CD4-positive, alpha-beta T cell treated with Interleukin-6 at 100 ng/mL for 8 hours (primary cell): Measurements from ENCODE around the gene SOD1.

ENCODE experiments used
- DNase-seq: peaks from one replicate; pipeline ENCODE4 v3.0.0-alpha.2; 2020; ENCODE audit warnings: mixed read lengths, low spot score

SOD1 gene

DNA sequence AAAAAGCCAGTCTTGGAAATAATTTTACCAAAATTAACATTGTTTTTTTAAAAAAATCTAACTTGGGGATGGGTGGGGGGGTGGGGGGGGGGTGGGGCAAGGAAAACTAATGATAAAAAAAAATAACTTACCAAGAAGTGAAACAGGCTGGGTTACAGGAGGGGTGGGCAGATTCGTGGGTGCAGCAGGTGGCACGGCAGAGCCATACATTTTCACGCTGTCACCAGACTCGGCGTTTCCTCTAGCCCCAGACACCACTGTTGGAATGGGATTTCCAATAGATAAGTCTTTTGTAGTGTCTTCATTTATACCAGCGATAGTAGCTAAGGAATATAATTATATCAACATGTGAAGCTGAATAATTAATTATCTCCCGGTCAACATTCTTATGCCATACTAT, 25.4 kb downstream of the SOD1 start:
- DNase-seq, result no peak

DNA sequence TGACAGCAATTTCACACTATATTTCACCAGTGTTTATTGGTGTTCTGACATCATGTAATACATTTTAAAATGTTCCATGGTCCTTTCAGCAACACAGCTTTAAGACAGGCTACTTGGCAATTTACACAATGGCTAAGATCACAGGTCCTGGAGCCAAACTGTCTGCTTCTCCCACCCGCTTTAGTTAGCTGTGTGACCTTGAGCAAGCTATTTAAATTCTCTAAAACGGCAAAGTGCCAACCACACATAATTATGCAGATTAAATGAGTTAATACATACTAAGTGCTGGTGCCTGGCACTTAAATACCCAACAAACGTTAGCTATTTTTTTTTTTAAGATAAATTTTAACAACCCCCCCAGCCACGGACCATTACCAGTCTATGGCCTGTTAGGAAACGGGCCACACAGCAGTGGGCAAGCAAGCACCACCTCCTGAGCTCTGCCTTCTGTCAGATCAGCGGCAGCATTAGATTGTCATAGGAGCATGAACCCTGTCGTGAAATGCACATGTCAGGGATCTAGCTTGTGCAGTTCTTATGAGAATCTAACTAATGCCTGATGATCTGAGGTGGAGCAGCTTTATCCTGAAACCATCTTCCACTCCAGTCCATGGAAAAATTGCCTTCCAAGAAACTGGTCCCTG, 26.9 kb downstream of the SOD1 start:
- DNase-seq, result no peak

DNA sequence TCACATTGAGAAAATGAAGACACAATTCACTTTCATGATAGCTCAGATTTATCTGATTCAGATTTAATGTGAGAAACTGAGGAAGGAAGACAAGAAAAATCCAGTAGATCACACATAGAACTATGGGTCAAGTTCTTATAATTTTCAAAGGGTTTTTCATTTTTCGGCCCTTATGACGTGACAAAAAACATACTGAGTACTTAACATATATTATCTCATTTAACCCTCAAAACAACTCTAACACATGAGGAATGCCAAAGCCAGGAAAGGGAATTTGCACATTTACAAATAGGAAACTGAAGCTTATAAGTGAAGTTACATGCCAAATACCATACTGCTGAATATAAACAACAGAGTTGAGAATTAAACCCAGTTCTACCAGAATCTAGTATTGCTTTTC, 27.6 kb downstream of the SOD1 start:
- no peak for DNase-seq

DNA sequence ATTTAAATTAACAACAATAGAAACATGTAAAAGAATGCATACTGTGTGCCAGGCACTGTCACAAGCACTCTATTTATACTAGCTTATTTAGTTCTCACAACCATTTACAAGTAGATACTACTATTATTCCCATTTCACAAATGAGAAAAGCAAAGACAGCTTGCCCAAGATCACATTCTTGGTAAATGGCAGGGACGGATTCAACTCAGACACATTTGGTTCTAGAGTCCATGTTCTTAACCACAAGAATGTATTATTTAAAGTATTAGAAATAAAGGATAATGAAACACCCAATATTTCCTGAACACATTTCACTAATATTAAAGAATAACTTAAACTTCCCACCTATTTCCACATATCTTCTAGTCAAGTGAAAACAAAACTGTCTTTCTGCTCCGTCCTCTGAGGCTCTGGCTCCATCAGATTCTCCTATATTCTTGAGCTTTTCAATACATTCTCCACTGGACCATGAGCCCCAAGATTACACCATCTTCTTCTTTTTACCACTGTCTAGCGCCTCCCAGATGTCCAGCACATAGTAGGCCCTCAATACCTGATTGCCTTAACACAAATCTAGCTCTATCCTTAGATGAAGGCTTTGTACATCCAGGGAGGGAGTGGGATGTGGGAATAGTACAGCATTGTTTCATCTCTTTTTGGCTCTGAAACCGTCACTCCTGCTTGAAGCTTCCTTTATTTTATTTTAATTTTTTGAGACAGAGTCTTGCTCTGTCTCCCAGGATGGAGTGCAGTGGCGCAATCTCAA, 29.3 kb downstream of the SOD1 start:
- no peak for DNase-seq

DNA sequence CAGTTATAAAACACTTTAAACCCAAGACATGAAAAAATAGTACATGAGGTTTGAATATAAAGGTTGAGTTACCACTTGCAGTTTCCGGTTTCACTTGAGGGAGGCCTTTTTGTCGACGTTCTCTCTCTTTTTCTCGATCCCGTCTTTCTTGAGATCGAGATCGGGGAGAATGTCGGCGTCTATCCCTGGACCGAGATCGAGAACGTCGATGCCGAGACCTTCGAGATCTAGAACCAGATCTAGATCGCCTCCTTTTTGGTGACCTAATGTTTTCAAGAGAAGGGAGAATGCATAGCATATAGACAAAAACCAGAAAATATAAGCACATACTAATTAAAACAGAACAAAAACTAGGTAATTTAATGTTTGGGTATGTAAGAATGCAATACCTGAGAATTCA, 33.7 kb downstream of the SOD1 start:
- no peak for DNase-seq

DNA sequence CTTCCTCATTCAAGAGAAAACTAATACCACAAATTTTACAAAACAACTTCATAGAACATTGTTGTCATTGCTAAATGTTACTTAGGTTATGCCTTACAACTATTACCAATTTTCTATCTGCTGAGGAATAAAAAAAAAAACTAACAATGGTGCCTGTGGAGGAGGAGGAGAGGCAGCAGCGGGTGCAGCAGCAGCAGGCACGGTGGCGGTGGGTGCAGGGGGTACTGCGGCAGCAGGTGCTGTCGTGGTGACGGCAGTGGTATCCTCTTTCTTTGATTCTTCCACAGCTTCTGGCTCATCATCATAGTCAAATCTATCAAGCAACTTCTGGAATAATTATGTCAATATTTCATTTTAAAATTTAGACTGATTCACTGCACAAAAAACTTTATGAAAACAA, 36.9 kb downstream of the SOD1 start:
- DNase-seq, result no peak

DNA sequence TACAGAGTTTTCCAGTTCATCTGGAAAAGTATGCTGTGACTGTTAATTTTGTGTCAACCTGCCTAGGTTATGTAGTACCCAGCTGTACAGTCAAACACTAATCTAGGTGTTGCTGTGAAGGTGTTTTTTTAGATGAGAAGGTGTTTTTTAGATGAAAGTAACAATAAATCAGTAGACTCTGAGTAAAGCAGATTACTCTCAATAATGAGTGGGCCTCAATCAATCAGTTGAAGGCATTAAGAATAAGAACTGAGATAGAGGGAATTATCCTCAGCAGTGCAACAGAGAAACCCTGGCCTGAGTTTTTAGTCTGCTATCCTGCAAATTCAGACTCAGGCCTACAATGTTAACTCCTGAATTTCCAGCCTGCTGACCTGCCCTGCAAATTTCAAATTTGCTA, 39.0 kb downstream of the SOD1 start:
- no peak for DNase-seq

DNA sequence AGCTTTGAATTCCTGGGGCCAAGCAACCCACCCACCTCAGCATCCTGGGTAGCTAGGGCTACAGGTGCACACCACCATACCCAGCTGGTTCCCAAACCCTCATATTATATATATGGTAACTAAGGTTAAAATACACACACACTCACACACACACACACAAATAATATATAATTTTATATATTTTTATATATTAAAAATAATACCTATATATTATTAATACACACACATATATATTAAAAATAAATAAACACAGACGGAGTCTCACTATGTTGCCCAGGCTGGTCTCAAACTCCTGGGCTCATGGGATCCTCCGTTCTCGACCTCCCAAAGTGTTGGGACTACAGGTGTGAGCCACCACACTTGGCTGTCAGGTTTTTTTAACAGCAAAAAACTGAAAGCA, 40.5 kb downstream of the SOD1 start:
- DNase-seq, result no peak

DNA sequence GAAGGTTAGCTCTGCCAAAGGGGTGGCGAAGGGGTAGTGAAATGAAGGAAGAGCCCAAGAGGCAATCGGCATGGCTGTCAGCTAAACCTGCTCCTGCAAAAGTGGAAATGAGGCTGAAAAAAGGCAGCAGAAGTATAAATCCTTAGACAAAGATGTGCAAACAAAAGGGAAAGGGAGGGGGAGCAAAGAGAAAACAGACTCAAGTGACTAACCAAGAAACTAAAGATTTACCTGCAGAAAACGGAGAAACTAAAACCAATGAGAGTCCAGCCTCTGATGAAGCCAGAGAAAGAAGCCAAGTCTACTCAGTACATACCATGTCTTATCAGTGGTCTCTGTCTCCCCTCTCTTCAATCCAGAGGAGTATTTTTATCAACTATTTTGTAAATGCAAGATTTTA, 47.1 kb downstream of the SOD1 start:
- DNase-seq, result no peak

DNA sequence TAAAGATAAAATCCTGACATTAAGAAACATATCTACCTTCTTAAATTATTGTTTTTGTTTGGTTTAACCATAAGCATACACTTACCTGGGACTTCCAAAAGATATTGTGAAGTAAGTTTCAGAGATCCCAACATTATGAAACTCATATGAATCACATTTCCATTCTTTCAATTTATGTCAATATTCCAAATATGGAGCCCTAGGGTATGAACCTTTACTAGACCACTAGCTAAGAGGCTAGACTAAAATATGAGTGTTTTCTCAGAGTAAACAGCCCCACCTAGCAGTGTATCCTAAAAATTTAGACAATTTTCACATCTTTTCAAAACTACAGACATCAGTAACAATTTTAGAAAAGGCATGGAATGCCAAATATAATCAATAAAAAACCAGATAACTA, 48.0 kb downstream of the SOD1 start:
- DNase-seq, result no peak

DNA sequence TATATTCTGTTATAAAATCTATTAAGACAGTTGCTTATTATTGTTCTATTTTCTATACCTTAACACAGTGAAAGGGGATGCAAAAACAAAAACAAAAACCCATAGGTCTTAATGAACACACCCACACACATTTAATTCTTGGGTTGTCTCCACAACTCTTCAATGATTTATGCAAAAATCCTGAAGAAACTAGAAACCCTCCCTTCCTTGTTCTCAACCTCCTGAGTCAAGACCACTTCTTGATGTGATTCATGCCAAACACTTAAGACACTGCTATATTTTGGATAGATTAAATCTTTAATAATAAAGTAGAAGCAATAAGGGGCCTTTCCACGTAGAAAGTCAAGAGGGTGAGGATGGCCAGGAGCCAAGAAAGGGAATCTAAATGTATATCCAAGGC, 49.0 kb downstream of the SOD1 start:
- no peak for DNase-seq

DNA sequence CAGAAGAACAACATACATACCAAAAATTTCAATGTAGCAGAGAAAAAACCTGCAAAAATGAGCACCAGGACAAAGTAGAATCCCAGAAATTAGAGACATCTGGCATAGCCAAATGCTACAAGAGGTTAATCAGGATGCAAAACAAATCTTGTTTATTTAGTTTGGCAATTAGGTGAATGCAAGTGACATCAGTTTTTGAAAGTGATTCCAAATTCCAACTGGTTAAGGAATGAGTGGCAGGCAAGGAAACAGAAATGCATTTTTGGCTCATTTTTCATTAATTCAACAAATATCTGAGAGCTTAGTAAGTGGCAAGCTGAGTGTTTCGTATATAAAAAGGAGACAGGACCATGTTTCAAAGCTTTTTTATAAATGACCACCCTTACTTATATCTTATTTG, 51.1 kb downstream of the SOD1 start:
- DNase-seq, result no peak

DNA sequence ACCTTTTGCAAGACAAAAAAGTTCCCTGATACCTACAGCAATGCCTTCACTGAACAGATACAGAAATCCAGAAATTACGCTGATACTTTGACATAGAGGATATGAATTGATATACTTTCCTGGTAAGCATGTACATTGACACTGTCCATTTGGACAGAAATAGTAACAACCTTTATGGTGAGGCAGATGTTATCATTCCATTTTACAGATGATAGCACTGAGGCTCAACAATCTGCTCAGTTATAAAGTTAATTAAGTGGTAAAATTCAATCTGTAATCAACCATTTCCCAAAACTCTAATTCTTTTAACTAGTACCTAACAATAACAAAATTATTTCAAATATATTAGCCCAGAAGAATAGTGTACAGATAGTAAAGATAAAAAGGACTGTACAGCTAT, 51.8 kb downstream of the SOD1 start:
- DNase-seq, result no peak

DNA sequence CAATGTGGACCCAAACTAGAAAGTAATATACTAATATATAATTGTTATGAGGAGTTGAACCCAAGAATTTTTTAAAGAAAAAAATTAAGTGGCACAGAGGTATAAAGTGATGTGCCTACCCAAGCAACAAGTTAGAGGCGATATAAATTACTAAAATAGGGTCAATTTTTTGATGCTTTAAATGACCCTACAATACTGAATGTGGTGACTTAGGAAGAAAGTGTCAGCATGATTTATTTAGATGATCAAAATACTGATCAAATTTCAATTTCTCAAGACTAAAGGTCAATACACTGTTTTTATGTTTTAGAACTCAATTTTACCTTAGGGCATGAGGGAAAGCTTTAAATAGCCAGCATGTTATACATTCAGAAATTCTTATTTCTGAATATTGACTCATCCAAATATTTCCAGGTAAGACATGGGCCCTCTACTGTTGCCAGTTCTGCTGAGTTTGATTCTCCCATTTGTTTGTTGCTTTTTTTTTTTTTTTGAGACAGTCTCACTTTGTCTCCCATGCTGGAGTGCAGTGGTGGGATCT, 52.3 kb downstream of the SOD1 start:
- no peak for DNase-seq

DNA sequence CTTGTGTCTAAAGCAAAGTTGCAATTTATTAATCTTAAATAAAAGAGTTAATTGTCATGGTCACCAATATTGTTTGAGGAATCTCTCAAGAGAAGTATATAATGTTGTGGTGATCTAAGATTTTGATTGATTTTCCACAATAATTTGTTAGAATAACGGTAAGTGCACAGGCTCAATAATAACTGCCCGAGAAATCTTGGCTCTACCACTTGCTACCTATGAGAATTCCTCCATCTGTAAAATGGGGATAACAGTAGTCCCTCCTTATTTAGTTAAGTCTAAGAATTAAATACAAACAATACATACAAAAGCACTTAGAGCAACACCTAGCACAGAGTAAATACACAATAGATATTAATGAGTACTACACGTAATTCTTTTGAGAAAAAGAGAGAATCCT, 53.6 kb downstream of the SOD1 start:
- no peak for DNase-seq

DNA sequence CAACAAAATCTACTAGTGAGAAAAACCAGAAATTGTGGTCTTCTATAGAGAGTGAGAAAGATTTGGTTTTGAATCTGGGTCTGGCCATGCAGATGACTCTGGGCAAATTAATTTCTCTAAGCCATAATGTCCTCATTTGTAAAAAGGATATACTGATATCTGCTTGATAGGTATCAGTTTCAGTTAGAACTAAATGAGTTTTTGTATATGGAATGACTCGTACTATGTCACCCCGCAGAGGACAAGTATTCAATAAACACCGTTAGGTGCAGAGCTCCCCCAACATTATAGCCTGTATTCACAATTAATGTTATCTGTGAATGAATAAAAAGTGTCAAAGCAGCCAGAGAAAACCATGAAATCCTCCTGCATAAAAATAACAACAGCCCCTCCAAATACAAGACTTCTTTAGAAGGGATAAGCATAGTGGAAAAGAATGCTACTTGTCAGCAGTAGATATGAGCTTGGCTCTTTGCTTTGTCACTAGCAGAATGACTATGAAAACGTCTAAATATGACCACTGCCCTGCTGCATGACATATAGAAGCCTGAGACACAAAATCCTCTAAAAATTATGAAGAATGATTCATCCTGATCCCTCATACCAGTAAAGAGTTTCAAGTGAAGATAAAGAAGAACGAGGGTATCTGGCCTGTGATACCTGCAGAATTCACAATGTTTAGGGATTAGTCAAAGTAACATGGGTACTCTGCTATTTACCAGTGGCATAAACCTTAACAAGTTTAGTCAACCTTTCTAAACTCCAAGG, 54.7 kb downstream of the SOD1 start:
- DNase-seq, result no peak

DNA sequence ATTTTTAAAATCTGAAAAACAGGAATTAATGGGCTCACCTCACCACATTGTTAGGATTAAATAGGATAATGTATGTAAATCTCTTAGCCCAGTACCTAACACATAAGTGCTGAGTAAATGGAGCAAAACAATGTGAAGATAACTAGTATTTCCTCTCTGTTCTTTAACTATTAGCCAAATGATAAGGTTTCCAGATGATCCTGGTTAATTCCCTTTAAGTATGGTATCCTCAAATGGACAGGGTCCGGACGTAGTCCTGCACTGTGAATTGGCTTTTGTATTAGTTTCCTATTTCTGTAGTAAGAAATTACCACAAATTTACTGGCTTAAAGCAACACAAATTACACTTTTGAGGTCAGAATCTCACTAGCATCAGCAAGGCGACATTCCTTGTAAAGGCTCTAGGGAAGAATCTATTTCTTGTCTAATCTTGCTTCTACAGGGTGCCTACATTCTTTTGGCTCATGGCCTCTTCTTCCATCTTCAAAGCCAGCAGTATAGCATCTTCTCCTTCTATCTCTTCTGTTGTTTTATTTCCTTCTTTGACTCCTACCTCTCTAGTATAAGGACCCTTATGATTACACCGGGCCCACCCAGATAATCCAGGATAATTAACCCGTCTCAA, 55.4 kb downstream of the SOD1 start:
- DNase-seq, result no peak

DNA sequence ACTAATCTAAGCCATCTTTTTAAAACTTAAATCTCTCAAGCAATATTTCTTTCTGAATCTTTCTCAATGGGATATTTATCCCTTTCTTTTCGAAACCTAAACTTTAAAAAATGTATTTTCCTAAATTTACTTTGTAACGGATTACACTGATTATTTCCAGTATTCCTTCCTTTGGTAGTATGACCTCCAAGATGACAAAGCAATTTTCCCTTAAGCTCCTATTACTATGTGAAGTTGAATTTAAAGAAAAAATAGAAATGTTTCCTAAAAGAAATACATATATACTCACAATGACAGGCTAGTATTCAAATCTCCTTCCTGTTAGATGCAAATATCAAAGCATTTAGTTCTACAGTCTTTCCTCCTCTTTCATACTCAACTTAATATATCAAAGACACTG, 56.6 kb downstream of the SOD1 start:
- DNase-seq, result no peak
